Activated T-cell treated with anti-CD3 and anti-CD28 coated beads, Interleukin-2, amount 50 U/mL, for 72 hours (primary cell): ENCODE results near the gene COL6A1. TPM values are rescaled to one million over a fixed set of nuclear protein-coding genes. Genes with fewer than 3 reads are reported as not detected.

Experiments
- ATAC-seq, 2 donors: fragments of 150-1000 bp; cut with Tn5 transposase; replicated peaks in 1 of 2; 2 replicates each; pipeline ENCODE4 v1.10.0; 2021; ENCODE audit warnings: moderate library complexity in 2 of 2, mild to moderate bottlenecking in 1 of 2
- DNase-seq, 2 donors: peaks; one replicate each; pipeline ENCODE4 v3.0.0; 2021 to 2022; ENCODE audit warnings: mixed read lengths in 1 of 2
- H3K27ac Mint-ChIP-seq: one replicate; pipeline ENCODE4 v1.8.0; 2022; ENCODE audit warnings: mild to moderate bottlenecking, moderate library complexity, mixed read lengths
- H3K27me3 Mint-ChIP-seq: one replicate; pipeline ENCODE4 v1.8.0; 2022; ENCODE audit warnings: low read depth, mixed read lengths
- H3K36me3 Mint-ChIP-seq, 2 donors: one replicate each; pipeline ENCODE4 v1.8.0; 2022; ENCODE audit warnings: mixed read lengths in 2 of 2, mild to moderate bottlenecking in 1 of 2; ENCODE audit not compliant: insufficient read depth in 2 of 2
- H3K4me1 Mint-ChIP-seq: one replicate; pipeline ENCODE4 v1.8.0; 2022; ENCODE audit warnings: low read depth, mixed read lengths
- H3K4me3 Mint-ChIP-seq, 2 donors: one replicate each; pipeline ENCODE4 v1.8.0; 2022; ENCODE audit warnings: mild to moderate bottlenecking in 2 of 2, mixed read lengths in 2 of 2, moderate library complexity in 2 of 2
- H3K9me3 Mint-ChIP-seq, 2 donors: one replicate each; pipeline ENCODE4 v1.8.0; 2022; ENCODE audit warnings: mixed read lengths in 2 of 2
- total RNA-seq, 2 donors: library from RNA; stranded (reverse); gene quantifications; one replicate each; pipeline ENCODE4 v1.2.3, GENCODE V29; 2022

COL6A1 gene, protein sequence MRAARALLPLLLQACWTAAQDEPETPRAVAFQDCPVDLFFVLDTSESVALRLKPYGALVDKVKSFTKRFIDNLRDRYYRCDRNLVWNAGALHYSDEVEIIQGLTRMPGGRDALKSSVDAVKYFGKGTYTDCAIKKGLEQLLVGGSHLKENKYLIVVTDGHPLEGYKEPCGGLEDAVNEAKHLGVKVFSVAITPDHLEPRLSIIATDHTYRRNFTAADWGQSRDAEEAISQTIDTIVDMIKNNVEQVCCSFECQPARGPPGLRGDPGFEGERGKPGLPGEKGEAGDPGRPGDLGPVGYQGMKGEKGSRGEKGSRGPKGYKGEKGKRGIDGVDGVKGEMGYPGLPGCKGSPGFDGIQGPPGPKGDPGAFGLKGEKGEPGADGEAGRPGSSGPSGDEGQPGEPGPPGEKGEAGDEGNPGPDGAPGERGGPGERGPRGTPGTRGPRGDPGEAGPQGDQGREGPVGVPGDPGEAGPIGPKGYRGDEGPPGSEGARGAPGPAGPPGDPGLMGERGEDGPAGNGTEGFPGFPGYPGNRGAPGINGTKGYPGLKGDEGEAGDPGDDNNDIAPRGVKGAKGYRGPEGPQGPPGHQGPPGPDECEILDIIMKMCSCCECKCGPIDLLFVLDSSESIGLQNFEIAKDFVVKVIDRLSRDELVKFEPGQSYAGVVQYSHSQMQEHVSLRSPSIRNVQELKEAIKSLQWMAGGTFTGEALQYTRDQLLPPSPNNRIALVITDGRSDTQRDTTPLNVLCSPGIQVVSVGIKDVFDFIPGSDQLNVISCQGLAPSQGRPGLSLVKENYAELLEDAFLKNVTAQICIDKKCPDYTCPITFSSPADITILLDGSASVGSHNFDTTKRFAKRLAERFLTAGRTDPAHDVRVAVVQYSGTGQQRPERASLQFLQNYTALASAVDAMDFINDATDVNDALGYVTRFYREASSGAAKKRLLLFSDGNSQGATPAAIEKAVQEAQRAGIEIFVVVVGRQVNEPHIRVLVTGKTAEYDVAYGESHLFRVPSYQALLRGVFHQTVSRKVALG
- total RNA-seq: 1 to 10 TPM; 1.7 to 2.8 TPM

DNA sequence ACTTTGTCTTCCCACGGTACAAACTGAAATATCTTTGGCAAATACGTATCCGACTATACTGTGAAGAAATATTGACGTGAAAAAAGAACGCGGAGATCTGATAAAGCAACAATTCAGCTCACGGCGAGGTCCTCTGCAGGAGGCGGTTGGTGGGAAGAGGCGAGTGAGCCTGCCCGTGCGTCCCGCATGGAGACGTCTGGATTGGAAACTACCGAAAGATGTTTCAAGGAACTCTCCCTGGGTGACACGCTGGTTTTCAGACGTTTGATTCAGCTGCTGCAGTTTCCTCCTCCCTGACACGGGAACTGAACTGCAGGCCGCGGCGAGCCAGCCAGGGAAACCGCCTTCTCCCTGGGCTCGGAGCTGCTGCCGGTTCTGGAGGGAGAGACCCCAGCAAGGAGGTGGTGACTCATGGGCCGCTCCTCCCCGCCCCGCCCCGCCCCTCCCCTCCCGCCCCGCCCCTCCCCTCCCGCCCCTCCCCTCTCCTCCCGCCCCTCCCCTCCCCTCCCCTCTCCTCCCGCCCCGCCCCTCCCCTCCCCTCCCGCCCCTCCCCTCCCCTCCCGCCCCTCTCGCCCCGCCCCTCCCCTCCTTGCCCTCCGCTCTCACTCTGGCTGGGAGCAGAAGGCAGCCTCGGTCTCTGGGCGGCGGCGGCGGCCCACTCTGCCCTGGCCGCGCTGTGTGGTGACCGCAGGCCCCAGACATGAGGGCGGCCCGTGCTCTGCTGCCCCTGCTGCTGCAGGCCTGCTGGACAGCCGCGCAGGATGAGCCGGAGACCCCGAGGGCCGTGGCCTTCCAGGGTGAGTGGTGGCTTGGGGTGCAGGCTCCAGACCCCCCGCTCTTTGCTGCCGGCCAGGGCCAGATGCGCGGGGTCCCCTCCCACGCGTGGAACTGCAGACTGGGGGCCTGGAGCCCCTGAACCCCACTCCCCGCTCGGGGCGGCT is at the start of gene COL6A1:
Gene COL6A1 (plus strand): TSS at position 620 of the 941 bp plus-strand sequence. CDS start 81 bp downstream, at position 701.
- peaks cover 12% of the 10 kb centered on the region for H3K27me3 Mint-ChIP-seq
- H3K4me1 Mint-ChIP-seq: peaks cover 18% of the 10 kb centered on the region
- H3K36me3 Mint-ChIP-seq: no peaks in the 10 kb centered on the region
- H3K27ac Mint-ChIP-seq: no peak within 1 kb of the TSS
- peak within 1 kb of the TSS; percentile 22 to 58 for H3K4me3 Mint-ChIP-seq
- DNase-seq: peak; percentile 54 to 56
- peak; percentile 55 to 70 for ATAC-seq
- no peaks in the 10 kb centered on the region for H3K9me3 Mint-ChIP-seq

DNA sequence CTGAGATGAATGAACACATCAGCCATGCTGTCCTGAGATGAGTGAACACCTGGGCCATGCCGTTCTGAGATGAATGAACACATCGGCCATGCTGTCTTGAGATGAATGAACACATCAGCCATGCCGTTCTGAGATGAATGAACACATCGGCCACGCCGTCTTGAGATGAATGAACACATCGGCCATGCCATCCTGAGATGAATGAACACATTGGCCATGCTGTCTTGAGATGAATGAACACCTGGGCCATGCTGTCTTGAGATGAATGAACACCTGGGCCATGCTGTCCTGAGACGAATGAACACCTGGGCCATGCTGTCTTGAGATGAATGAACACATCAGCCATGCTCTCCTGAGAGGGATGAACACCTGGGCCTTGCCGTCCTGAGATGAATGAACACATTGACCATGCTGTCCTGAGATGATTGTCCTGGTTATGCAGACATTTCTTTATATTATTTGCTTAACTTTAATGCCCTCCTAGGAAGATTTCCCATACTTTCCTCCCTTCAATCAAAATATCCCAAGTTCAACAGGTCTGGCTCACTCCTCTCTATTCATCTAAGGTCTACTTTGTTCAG is 48.6 kb upstream of the COL6A1 start:
- DNase-seq: peak; percentile 37 to 61
- ATAC-seq: peak; percentile 39
- H3K36me3 Mint-ChIP-seq: peaks cover 0 to 5% of the 10 kb centered on the region in 2 donors
- peak overlapping the region; percentile 76 for H3K27ac Mint-ChIP-seq
- no peak overlapping the region for H3K4me3 Mint-ChIP-seq
- peaks cover 22% of the 10 kb centered on the region for H3K4me1 Mint-ChIP-seq
- H3K9me3 Mint-ChIP-seq: peaks cover 0 to 3% of the 10 kb centered on the region in 2 donors
- no peaks in the 10 kb centered on the region for H3K27me3 Mint-ChIP-seq

DNA sequence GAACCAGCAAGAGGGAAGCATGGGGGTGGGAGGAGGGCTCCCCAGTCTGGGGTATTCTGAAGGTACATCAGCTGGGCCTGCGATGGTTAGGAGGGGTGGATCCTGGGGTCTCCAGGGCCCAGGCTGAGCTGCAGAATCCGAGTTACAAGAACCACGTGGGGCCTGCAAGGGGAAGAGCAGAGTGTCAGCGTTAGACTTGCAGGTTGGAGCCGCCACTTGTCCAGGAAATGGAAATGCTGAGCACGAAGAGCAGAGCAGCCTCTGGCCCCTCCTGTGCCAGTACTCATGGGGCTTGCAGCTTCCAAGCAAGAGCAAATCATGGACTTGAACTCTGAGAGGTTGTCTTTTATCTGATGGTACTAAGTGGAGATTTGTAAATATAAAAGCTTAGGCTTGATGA is 47.5 kb upstream of the COL6A1 start:
- no peak overlapping the region for H3K27ac Mint-ChIP-seq
- H3K36me3 Mint-ChIP-seq: peaks cover 0 to 5% of the 10 kb centered on the region in 2 donors
- no peaks in the 10 kb centered on the region for H3K27me3 Mint-ChIP-seq
- peaks cover 22% of the 10 kb centered on the region for H3K4me1 Mint-ChIP-seq
- H3K9me3 Mint-ChIP-seq: peaks cover 0 to 3% of the 10 kb centered on the region in 2 donors
- ATAC-seq (no peak), DNase-seq (no peak)
- H3K4me3 Mint-ChIP-seq: no peak overlapping the region

DNA sequence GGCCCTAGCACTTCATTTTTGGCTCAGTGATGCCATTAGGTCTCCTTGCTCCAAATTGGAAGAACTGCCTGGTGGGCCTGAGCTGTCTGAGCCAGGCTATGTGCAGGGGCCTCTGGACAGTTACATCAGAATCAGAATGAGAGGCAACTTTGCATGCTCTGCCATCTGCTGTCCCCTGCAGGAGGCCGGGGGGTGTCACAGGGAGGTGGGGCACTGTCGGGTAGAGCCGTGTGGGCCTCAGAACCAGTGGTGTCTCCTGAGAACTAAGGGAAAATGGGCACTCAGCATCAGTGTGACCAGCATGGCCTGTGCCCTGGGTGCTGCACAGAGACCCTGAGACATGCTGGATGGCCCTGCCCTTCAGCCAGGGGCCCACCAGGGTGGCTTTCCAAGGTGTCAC is 47.0 kb upstream of the COL6A1 start:
- no peak overlapping the region for H3K4me3 Mint-ChIP-seq
- no peak for ATAC-seq

DNA sequence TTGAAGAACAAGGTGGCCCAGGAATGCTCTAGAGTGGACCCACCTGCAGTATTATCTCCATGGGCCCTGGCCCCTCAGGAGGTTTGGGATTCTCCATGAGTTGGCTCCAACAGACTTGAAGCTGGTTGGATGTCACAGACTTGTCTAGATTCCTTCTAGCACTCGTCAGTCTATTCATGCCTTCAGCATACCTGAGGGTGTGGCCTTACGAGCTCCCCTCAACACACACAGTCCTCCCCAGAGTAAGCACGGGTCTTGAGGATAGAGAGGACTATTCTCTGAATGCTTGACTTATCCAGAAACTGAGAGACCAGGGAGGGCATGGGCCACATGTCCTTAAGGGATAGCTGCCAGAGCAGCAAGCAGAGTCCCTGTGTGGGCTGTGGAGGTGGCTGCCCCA is 45.9 kb upstream of the COL6A1 start:
- peaks cover 22% of the 10 kb centered on the region for H3K4me1 Mint-ChIP-seq

More for the DNA sequence above, 47.0 kb upstream of the COL6A1 start:
- peaks cover 22% of the 10 kb centered on the region for H3K4me1 Mint-ChIP-seq
- H3K9me3 Mint-ChIP-seq: peaks cover 0 to 3% of the 10 kb centered on the region in 2 donors
- H3K36me3 Mint-ChIP-seq: peaks cover 0 to 5% of the 10 kb centered on the region in 2 donors
- DNase-seq: no peak
- no peak overlapping the region for H3K27ac Mint-ChIP-seq
- no peaks in the 10 kb centered on the region for H3K27me3 Mint-ChIP-seq

DNA sequence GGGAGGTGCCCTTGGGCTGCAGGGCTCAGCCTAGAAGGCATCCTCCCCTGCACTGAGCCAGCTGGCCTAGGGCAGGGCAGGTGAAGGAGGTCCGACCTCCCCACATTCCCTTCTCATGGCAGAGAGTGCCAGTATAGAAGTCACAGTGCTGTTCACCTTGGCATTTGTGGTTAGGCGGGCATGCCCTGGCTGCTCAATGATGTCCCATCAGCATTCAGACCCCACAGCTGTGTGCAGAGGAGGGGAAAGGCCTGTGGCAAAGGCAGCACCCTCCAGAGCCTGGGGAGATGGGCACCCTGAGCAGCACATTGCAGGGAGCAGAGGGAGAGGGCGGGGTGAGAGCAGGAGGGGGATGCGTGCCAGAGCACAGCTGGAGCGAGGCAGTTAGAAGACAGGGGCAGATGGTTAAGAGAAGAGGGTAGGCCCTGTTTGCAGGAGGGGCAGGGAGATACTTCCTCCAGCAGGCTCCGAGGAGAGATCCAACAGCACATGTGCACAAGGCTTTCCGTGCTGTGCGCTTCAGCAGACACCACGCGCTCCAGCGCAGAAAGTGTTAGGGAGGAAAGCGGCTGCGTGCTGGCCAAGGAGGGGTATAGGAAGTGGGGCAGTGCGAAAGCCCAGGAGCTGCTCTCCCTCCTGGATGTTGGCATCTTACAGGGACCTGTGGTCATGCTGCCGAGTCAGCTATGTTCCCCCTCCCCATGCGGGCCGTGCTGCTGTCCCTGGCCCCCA is 43.7 kb upstream of the COL6A1 start:
- Mint-ChIP-seq H3K27me3 (no peaks in the 10 kb centered on the region), H3K36me3 (peaks cover 0 to 2% of the 10 kb centered on the region in 2 donors), H3K4me3 (no peak overlapping the region), H3K4me1 (peaks cover 9% of the 10 kb centered on the region), H3K27ac (no peak overlapping the region), H3K9me3 (peaks cover 0 to 3% of the 10 kb centered on the region in 2 donors)
- no peak for ATAC-seq
- no peak for DNase-seq

More for the DNA sequence above, 45.9 kb upstream of the COL6A1 start:
- no peak overlapping the region for H3K27ac Mint-ChIP-seq
- H3K27me3 Mint-ChIP-seq: no peaks in the 10 kb centered on the region
- H3K36me3 Mint-ChIP-seq: peaks cover 0 to 5% of the 10 kb centered on the region in 2 donors
- ATAC-seq (no peak), DNase-seq (no peak)
- H3K4me3 Mint-ChIP-seq: no peak overlapping the region
- peaks cover 0 to 3% of the 10 kb centered on the region in 2 donors for H3K9me3 Mint-ChIP-seq

DNA sequence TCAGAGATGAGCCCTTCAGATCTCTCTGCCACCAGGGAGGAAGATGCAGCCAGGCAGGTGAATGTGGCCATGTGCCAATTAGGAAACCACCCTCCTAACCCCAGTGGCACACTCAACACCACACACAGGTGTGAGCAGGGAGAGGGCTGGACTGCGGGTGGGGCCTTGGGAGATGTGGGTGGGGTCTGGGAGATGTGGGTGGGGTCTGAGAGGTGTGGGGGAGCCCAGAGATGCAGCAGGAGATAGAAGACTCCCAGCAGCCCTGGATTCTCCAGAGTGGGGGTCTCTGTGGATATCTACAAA is 43.2 kb upstream of the COL6A1 start:
- Mint-ChIP-seq H3K36me3 (no peaks in the 10 kb centered on the region), H3K27me3 (no peaks in the 10 kb centered on the region), H3K9me3 (no peaks in the 10 kb centered on the region), H3K4me1 (peaks cover 4% of the 10 kb centered on the region), H3K4me3 (no peak overlapping the region), H3K27ac (no peak overlapping the region)
- ATAC-seq (no peak), DNase-seq (no peak)

DNA sequence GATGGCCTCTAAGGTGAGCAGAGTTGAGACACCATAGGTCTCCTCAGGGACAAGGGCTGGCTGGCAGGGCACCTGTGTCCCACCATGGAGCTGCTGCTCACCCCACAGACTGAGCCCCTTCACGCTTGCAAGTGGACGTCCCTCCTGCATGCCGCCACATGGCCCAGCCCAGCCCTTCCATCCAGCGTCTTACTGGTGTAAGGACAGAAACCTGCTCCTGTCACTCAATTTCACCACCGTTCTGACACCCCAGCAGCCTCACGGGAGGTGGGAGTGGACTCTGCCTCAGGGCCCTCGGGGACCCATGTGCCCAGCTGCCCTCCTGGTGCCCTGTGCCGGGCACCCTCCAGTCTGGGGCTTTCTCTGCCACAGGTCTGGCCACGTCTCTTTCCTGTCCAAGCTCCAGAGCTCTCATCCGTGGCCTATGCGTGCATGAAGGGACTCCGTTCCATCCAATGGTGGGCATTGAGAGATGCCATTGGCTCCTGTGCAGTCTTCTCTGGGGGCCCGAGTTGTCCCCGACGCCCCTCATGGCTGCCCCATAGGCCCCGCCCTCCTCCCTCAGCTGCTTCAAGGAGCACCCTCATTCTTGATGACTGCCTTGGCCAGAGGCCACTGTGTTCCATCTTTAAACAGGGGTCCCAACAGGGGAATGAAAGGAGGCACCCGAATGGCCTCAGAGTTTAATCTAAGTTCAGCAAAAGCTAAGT is 42.6 kb upstream of the COL6A1 start:
- H3K4me1 Mint-ChIP-seq: no peaks in the 10 kb centered on the region
- no peak for ATAC-seq
- H3K36me3 Mint-ChIP-seq: no peaks in the 10 kb centered on the region
- H3K4me3 Mint-ChIP-seq: no peak overlapping the region
- H3K9me3 Mint-ChIP-seq: no peaks in the 10 kb centered on the region
- no peak for DNase-seq
- no peak overlapping the region for H3K27ac Mint-ChIP-seq
- H3K27me3 Mint-ChIP-seq: no peaks in the 10 kb centered on the region

DNA sequence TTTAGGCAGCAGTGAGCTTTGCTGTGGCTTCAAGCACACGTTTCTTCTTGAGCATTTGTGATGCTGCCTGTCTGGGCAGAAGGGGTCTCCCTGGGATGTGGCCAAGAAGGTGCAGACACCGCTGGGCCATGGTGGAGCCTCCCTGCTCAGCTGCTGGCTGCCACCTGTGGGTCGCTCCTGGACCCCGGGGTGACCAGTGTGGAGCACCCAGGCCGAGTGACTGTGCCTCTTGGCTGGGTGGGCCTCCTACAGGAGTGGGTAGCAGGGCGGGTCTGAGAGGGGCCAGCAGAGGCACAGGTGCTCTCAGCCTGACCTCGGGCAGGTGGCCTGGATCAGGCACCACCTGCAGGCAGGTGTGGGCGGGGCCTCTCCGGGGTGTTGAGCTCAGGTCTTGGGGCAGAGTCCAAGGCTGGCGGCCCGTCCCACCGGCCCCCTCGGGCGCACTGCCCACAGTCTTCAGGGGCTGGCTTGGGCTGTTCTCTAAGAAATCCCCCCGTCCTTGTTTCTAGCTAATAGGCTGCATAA is 42.0 kb upstream of the COL6A1 start:
- H3K4me1 Mint-ChIP-seq: no peaks in the 10 kb centered on the region
- H3K27me3 Mint-ChIP-seq: no peaks in the 10 kb centered on the region
- no peaks in the 10 kb centered on the region for H3K36me3 Mint-ChIP-seq
- no peaks in the 10 kb centered on the region for H3K9me3 Mint-ChIP-seq
- ATAC-seq (no peak), DNase-seq (no peak)
- H3K4me3 Mint-ChIP-seq: no peak overlapping the region
- H3K27ac Mint-ChIP-seq: no peak overlapping the region

DNA sequence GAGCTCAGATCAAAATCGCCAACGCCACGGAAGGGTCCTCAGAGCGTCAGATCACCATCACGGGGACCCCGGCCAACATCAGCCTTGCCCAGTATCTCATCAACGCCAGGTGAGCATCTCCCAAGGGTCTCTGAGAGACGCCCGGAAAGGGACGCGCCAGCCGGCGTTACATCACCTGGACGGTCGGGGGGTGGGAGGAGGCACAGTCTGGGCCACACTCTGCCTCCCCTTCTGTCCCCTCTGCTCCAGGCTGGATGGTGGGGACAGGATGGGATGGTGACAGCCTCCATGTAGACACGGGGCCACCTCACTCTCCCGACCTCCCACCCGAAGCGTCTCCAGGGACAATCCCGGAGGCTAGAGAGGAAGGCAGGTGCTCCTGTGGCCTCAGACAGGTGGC is 41.5 kb upstream of the COL6A1 start:
- ATAC-seq (no peak), DNase-seq (no peak)
- H3K4me1 Mint-ChIP-seq: no peaks in the 10 kb centered on the region
- no peaks in the 10 kb centered on the region for H3K9me3 Mint-ChIP-seq
- H3K36me3 Mint-ChIP-seq: no peaks in the 10 kb centered on the region
- no peak overlapping the region for H3K4me3 Mint-ChIP-seq
- no peak overlapping the region for H3K27ac Mint-ChIP-seq
- no peaks in the 10 kb centered on the region for H3K27me3 Mint-ChIP-seq
